Esophagus (tissue), 2 donors: ENCODE measurements around the gene KDM6A. TPM values are rescaled to one million over a fixed set of nuclear protein-coding genes. Genes with fewer than 3 reads are reported as not detected.
"Not testable (repeated sequence)": the region's sequence is repeated elsewhere in the genome, so short reads cannot be mapped to it uniquely, and the experiment has no call there.

Source experiments
- H3K27ac ChIP-seq, 2 donors: one replicate each; pipeline ENCODE4 v1.5.1; 2013; ENCODE audit warnings: low read depth in 2 of 2, mild to moderate bottlenecking in 2 of 2, inconsistent platforms in 1 of 2, low read length in 1 of 2, moderate library complexity in 1 of 2
- H3K27me3 ChIP-seq, 2 donors: one replicate each; pipeline ENCODE4 v1.6.1; 2013; ENCODE audit warnings: low read length in 2 of 2, control low read depth in 1 of 2, mild to moderate bottlenecking in 1 of 2; ENCODE audit not compliant: insufficient read depth in 2 of 2, control insufficient read depth in 1 of 2
- H3K36me3 ChIP-seq, 2 donors: one replicate each; pipeline ENCODE4 v1.6.1; 2013; ENCODE audit warnings: low read length in 1 of 2; ENCODE audit not compliant: control insufficient read depth in 2 of 2, insufficient read depth in 2 of 2
- H3K4me1 ChIP-seq, 2 donors: one replicate each; pipeline ENCODE4 v1.6.1; 2013; ENCODE audit warnings: low read length in 1 of 2; ENCODE audit not compliant: control insufficient read depth in 2 of 2, insufficient read depth in 2 of 2
- H3K4me3 ChIP-seq, 2 donors: one replicate each; pipeline ENCODE4 v1.5.1; 2013; ENCODE audit warnings: low read length in 2 of 2, mild to moderate bottlenecking in 2 of 2, low read depth in 1 of 2, moderate library complexity in 1 of 2
- H3K9me3 ChIP-seq, 2 donors: one replicate each; pipeline ENCODE4 v1.6.1; 2013; ENCODE audit warnings: mild to moderate bottlenecking in 2 of 2, low read depth in 1 of 2, low read length in 1 of 2, moderate library complexity in 1 of 2; ENCODE audit not compliant: control insufficient read depth in 2 of 2, insufficient read depth in 1 of 2
- WGBS, 2 donors: extraction: QIAGEN DNeasy Blood & Tissue Kit; methylation state at CpG; one replicate each; pipeline ENCODE4 v1.1.7; 2013; 5-methylcytosine and 5-hydroxymethylcytosine counted together
- polyA plus RNA-seq, 2 donors: library from polyadenylated mRNA; stranded (reverse); fragments of 200-250 nt; gene quantifications; one replicate each; pipeline ENCODE4 v1.2.3, GENCODE V29; 2013
- donor health status: healthy with polysubstance abuse.
- donor health status: Bipolar disorder and iron deficiency.

KDM6A gene
- polyA plus RNA-seq, 2 donors = 7.2 to 13.5 TPM

DNA sequence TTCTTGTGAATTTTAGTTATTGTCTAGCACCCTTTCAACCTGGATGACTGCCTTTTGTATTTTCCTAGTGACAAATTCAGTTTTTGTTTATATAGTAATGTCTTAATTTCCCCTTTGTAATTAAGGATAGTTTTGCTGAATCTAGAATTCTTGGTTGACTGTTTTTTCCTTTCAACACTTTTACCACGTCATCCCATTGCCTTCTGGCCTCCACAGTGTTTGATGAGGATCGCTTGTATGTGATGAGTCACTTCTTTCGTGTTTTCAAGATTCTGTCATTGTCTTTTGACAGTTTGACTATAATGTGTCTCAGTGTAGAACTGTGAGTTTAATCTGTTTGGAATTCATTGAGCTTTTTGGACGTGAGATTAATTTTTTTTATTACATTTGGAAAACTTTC, 30.1 kb downstream of the KDM6A start:
- WGBS, 2 donors = 35 to 48% methylated on average over 4 of the region's 4 CpGs
- Histone ChIP-seq H3K9me3 (no peaks in the 10 kb centered on the region), H3K4me1 (peaks cover 0 to 7% of the 10 kb centered on the region in 2 donors), H3K36me3 (no peaks in the 10 kb centered on the region), H3K4me3 (no peak overlapping the region), H3K27me3 (no peaks in the 10 kb centered on the region), H3K27ac (no peak overlapping the region)

DNA sequence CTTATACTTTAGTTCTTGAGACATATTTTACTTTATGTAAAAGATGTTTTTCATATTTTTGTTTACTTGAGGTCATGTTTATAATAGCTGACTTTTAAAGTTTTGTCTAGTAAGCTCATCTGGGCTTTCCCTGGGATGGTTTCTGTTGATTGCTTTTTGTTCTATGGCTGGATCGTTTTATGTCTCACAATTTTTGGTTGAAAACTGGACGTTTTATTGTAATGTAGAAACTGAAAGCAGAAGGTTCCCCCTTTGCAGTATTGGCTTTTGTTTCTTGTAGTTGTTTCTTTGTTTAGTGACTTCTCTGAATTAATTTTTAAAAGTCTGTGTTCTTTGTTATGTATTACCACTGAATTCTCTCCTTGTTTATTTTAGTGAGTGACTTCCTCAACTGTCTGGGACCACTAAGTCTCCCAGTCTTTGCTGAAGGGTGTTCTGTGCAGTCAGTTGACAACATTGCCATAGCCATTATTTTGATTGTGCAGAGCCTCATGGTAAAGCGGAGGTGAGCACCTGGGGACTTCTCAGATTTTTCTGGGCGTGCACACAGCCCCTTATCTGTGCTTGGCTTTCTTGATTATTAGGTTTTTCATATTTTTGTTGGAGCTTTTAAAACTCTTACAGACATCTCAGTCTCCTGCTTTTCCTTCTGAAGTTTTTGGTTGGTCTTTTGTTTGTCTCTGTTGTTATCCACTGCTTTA, 31.0 kb downstream of the KDM6A start:
- Histone ChIP-seq H3K27me3 (no peaks in the 10 kb centered on the region), H3K9me3 (no peaks in the 10 kb centered on the region), H3K27ac (no peak overlapping the region), H3K4me3 (peak overlapping the region in 1 of 2 donors; percentile 1), H3K4me1 (no peaks in the 10 kb centered on the region), H3K36me3 (no peaks in the 10 kb centered on the region)
- 59 to 71% methylated on average over 4 of the region's 4 CpGs for WGBS, 2 donors

DNA sequence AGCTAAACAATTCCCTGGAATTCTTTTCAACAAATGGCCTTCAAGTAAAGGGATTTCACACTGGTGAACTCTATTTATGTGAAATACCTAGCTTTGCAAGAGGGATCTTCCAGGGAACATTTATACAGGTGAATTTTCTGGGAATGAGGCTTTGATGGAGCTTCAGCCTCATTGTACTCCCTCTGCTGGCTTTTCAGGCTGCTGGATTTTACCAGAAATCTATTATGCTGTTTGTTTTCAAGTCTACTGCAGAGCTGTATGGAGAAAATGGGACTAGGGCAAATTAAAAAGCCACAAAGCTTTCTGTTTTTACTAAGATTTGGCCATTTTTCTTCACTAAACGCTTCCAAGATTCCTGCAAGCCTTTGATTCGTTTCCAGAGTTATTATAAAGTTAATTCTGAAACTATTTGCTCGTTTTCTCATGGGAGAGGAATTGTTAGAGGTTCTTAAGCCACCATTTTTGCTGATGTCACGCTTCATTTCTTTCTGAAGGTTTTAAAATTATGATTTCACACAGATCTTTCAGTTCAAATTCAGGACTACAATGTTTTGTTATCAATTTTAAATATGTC, 31.6 kb downstream of the KDM6A start:
- no peak overlapping the region for H3K27ac ChIP-seq
- no peaks in the 10 kb centered on the region for H3K9me3 ChIP-seq
- no peaks in the 10 kb centered on the region for H3K36me3 ChIP-seq
- H3K4me1 ChIP-seq = no peaks in the 10 kb centered on the region
- H3K4me3 ChIP-seq = peak overlapping the region in 1 of 2 donors; percentile 1
- H3K27me3 ChIP-seq = no peaks in the 10 kb centered on the region
- 30 to 52% methylated on average over 4 of the region's 4 CpGs for WGBS, 2 donors

DNA sequence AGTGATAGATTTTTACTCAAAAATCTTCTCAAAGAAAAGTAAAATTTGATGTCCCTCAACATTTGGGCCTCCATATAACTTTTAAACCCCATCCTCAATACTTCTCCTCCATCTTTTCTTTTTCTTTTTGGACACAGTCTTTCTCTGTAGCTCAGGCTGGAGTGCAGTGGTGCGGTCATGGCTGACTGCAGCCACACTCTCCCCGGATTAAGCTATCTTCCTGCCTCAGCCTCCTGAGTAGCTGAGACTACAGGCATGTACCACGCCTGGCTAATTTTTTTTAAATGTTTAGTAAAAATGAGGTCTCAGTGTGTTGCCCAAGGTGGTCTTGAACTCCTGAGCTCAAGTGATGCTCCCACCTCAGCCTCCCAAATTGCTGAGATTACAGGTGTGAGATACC, 33.1 kb downstream of the KDM6A start:
- 70 to 74% methylated on average over 3 of the region's 3 CpGs for WGBS, 2 donors

DNA sequence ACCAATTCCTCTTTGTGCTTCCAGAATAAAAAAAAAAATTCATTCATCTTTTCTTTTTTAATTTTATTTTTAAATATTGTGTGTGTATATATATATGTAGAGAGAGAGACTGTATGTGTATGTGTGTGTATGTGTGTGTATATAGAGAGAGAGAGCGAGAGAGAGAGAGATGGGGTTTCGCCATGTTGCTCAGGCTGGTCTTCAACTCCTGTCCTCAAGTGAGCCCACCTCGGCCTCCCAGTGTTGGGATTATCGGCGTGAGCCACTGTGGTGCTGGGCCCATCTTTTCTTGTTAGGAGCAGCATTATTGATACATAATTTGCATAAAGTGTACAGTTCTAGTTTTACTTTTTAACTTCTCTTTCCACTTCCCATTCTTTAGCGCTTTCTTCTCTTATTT, 33.6 kb downstream of the KDM6A start:
- Histone ChIP-seq H3K4me1 (no peaks in the 10 kb centered on the region), H3K4me3 (no peak overlapping the region), H3K27me3 (no peaks in the 10 kb centered on the region), H3K9me3 (no peaks in the 10 kb centered on the region), H3K36me3 (no peaks in the 10 kb centered on the region), H3K27ac (no peak overlapping the region)
- WGBS, 2 donors = 95 to 98% methylated on average over 6 of the region's 6 CpGs

More for the DNA sequence above, 33.1 kb downstream of the KDM6A start:
- Histone ChIP-seq H3K36me3 (no peaks in the 10 kb centered on the region), H3K9me3 (no peaks in the 10 kb centered on the region), H3K27me3 (no peaks in the 10 kb centered on the region), H3K4me3 (no peak overlapping the region), H3K27ac (no peak overlapping the region), H3K4me1 (no peaks in the 10 kb centered on the region)

DNA sequence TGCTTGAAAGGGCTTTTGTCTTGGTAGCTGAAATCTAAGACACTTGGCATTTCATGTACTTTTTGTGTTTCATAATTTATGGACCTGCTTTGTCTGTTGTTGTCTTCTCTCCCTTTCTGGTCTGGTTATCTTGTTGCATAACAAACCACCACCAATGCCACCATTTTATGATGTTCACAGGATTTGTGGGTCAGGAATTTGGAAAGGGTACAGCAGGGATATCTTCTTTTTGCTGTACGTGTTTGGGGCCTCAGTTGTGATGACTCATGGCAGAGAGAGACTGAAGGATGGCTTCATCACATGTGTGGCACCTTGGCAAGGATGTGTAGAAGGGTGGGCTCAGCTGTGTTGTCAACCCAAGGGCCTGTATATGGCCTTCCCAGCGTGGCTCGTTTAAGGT, 35.2 kb downstream of the KDM6A start:
- Histone ChIP-seq H3K4me3 (no peak overlapping the region), H3K27ac (no peak overlapping the region), H3K36me3 (no peaks in the 10 kb centered on the region), H3K27me3 (no peaks in the 10 kb centered on the region), H3K9me3 (no peaks in the 10 kb centered on the region), H3K4me1 (no peaks in the 10 kb centered on the region)
- 51 to 61% methylated on average over 3 of the region's 3 CpGs for WGBS, 2 donors

DNA sequence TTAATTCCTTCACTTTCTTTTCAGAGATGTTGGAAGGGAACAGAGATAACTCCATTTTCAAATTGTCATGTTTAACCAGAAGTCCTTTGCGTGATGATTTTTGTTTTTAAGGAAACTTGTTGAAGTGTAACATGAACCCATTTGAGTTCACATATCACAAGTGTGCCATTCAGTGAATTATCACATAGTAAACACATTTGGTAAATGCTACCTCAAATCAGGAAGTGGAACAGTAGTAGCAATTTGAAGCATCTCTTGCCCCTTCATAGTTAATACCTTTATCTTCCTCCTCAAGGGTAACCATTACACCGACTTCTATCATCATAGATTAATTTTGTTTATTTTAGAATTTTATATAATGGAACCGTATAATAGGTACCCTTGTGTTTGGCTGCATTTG, 35.8 kb downstream of the KDM6A start:
- 69 to 76% methylated on average over 3 of the region's 3 CpGs for WGBS, 2 donors
- no peaks in the 10 kb centered on the region for H3K27me3 ChIP-seq
- no peak overlapping the region for H3K4me3 ChIP-seq
- H3K4me1 ChIP-seq = no peaks in the 10 kb centered on the region
- no peak overlapping the region for H3K27ac ChIP-seq
- no peaks in the 10 kb centered on the region for H3K36me3 ChIP-seq
- no peaks in the 10 kb centered on the region for H3K9me3 ChIP-seq

DNA sequence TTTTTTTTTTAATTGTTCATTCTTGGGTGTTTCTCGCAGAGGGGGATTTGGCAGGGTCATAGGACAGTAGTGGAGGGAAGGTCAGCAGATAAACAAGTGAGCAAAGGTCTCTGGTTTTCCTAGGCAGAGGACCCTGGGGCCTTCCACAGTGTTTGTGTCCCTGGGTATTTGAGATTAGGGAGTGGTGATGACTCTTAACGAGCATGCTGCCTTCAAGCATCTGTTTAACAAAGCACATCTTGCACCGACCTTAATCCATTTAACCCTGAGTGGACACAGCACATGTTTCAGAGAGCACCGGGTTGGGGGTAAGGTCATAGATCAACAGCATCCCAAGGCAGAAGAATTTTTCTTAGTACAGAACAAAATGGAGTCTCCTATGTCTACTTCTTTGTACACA, 37.5 kb downstream of the KDM6A start:
- not testable (repeated sequence) for H3K36me3 ChIP-seq, H3K4me1 ChIP-seq, H3K27me3 ChIP-seq, H3K4me3 ChIP-seq, H3K27ac ChIP-seq, H3K9me3 ChIP-seq
- WGBS, 2 donors = 72 to 76% methylated on average over 1 to 3 of the region's 4 CpGs

DNA sequence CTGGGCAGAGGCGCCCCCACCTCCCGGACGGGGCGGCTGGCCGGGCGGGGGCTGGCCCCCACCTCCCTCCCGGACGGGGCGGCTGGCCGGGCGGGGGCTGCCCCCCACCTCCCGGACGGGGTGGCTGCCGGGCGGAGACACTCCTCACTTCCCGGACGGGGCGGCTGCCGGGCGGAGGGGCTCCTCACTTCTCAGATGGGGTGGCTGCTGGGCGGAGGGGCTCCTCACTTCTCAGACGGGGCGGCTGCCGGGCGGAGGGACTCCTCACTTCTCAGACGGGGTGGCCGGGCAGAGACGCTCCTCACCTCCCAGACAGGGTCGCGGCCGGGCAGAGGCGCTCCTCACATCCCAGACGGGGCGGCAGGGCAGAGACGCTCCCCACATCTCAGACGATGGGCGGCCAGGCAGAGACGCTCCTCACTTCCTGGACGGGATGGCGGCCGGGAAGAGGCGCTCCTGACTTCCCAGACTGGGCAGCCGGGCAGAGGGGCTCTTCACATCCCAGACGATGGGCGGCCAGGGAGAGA, 38.1 kb downstream of the KDM6A start:
- 93 to 97% methylated on average over 25 to 42 of the region's 45 CpGs for WGBS, 2 donors
- not testable (repeated sequence) for H3K27me3 ChIP-seq, H3K36me3 ChIP-seq, H3K9me3 ChIP-seq, H3K27ac ChIP-seq, H3K4me1 ChIP-seq, H3K4me3 ChIP-seq
